HG02610 (cell line): ENCODE measurements around the gene PCDHA6.
"Not testable (repeated sequence)": the region's sequence is repeated elsewhere in the genome, so short reads cannot be mapped to it uniquely, and the experiment has no call there.

Experiments
- ATAC-seq: cut with Tn5 transposase; IDR thresholded peaks from one replicate; pipeline ENCODE4 v1.9.1; 2021; ENCODE audit warnings: mild to moderate bottlenecking, moderate library complexity; ENCODE audit not compliant: unreplicated experiment

The PCDHA6 gene

DNA sequence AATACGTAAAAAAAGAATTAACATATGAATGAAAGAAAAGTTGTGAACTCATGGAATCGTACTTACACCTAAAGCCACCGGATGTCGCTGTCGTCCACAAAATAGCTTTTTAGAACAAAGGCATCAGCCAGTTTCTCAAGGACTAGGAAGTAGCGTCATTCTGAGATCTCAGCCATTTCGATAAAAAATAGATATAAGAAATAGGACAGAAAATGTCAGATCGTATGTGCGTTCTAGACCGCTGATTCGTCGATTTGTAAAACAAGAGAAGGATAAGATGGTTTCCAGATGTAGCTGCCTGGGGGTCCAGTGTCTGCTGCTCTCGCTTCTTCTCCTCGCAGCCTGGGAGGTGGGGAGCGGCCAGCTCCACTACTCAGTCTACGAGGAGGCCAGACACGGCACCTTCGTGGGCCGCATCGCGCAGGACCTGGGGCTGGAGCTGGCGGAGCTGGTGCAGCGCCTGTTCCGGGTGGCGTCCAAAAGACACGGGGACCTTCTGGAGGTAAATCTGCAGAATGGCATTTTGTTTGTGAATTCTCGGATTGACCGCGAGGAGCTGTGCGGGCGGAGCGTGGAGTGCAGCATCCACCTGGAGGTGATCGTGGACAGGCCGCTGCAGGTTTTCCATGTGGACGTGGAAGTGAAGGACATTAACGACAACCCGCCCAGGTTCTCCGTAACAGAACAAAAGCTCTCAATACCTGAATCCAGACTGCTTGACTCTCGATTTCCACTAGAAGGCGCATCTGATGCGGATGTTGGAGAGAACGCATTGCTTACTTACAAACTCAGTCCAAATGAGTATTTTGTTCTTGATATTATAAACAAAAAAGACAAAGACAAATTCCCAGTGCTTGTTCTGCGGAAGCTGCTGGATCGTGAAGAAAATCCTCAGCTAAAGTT is 28.3 kb downstream of the PCDHA6 start, which contains the start of gene PCDHA10:
Gene PCDHA10, plus strand, starts transcription at position 126 of the 903 bp plus-strand sequence. Its CDS starts 152 bp downstream, at position 278.
- no peak for ATAC-seq

DNA sequence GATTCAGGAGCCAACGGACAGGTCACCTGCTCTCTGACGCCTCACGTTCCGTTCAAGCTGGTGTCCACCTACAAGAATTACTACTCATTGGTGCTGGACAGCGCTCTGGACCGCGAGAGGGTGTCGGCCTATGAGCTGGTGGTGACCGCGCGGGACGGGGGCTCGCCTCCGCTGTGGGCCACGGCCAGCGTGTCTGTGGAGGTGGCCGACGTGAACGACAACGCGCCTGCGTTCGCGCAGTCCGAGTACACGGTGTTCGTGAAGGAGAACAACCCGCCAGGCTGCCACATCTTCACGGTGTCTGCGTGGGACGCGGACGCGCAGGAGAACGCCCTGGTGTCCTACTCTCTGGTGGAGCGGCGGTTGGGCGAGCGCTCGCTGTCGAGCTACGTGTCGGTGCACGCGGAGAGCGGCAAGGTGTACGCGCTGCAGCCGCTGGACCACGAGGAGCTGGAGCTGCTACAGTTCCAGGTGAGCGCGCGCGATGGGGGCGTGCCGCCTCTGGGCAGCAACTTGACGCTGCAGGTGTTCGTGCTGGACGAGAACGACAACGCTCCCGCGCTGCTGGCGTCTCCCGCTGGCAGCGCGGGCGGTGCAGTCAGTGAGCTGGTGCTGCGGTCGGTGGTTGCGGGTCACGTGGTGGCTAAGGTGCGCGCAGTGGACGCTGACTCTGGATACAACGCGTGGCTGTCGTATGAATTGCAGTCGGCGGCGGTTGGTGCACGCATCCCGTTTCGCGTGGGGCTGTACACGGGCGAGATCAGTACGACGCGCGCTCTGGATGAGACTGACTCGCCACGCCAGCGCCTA is 29.6 kb downstream of the PCDHA6 start:
- no peak for ATAC-seq

DNA sequence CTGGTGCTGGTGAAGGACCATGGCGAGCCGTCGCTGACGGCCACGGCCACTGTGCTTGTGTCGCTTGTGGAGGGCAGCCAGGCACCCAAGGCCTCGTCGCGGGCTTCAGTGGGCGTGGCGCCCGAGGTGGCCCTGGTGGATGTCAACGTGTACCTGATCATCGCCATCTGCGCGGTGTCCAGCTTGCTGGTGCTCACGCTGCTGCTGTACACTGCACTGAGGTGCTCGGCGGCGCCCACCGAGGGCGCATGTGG is 30.2 kb downstream of the PCDHA6 start:
- no peak for ATAC-seq

DNA sequence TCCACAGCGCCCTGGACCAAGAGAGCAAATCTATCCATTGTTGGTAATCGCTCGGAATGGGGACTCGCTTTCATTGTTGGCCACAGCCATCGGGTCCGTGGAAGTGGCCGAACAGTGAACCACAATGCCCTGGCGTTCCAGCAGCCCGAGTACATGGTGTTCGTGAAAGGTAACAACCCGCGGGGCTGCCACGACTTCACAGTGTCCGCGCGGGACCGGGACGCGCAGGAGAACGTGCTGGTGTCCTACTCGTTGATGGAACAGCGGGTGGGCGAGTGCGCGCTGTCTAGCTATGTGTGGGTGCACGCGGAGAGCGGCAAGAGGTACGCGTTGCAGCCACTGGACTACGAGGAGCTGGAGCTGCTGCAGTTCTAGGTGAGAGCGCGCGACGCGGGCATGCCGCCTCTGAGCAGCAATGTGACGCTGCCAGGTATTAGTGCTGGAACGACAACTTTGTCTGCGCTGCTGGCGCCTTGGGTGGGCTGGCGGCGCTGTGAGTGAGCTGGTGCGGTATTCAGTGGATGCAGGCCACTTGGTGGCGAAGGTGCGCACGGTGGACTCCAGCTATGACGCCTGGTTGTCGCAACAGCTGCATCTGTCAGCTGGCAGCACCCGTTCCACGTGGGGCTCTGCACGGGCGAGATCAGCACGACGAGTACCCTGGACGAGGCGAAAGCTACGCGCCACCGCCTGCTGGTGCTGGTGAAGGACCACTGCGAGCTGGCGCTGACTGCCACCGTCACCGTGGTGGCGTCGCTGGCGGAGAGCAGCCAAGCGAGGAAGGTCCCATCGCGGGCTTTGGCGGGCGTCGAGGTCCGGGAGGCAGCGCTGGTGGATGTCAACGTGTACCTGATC is 34.9 kb downstream of the PCDHA6 start:
- ATAC-seq: no peak

DNA sequence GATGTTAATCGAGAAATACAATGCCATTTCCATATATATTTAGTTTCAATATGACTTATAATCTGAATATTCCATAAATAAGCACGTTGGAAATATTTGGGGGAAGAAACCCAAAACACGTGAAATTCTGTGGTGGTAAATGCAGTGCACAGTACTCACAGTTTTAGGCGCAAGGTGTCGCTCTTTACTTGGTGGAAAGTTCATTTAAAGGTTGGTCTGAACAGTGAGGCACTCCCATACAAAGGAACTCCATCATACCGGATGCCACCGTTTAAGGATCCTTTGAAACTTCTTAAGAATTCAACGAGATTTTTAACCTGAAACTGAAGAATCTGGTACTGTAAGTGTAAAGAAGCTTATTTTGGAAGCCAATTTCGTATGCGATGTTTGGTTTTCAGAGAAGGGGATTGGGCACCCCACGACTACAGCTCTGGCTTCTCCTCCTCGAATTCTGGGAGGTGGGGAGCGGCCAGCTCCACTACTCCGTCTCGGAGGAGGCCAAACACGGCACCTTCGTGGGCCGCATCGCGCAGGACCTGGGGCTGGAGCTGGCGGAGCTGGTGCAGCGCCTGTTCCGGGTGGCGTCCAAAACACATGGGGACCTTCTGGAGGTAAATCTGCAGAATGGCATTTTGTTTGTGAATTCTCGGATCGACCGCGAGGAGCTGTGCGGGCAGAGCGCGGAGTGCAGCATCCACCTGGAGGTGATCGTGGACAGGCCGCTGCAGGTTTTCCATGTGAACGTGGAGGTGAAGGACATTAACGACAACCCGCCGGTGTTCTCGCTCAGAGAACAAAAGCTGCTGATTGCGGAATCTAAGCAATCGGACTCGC is 41.2 kb downstream of the PCDHA6 start, which contains the start of gene PCDHA11:
Gene PCDHA11, plus strand, starts transcription at position 237 of the 834 bp plus-strand sequence. Its CDS starts 147 bp downstream, at position 384.
- no peak for ATAC-seq

DNA sequence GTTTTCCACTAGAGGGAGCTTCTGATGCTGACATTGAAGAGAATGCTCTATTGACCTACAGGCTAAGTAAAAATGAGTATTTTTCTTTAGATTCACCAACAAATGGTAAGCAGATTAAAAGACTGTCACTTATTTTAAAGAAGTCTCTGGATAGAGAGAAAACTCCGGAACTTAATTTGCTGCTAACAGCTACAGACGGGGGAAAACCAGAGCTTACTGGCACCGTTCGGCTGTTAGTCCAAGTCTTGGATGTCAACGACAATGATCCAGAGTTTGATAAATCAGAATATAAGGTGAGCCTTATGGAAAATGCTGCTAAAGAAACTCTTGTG is 41.8 kb downstream of the PCDHA6 start:
- no peak for ATAC-seq

DNA sequence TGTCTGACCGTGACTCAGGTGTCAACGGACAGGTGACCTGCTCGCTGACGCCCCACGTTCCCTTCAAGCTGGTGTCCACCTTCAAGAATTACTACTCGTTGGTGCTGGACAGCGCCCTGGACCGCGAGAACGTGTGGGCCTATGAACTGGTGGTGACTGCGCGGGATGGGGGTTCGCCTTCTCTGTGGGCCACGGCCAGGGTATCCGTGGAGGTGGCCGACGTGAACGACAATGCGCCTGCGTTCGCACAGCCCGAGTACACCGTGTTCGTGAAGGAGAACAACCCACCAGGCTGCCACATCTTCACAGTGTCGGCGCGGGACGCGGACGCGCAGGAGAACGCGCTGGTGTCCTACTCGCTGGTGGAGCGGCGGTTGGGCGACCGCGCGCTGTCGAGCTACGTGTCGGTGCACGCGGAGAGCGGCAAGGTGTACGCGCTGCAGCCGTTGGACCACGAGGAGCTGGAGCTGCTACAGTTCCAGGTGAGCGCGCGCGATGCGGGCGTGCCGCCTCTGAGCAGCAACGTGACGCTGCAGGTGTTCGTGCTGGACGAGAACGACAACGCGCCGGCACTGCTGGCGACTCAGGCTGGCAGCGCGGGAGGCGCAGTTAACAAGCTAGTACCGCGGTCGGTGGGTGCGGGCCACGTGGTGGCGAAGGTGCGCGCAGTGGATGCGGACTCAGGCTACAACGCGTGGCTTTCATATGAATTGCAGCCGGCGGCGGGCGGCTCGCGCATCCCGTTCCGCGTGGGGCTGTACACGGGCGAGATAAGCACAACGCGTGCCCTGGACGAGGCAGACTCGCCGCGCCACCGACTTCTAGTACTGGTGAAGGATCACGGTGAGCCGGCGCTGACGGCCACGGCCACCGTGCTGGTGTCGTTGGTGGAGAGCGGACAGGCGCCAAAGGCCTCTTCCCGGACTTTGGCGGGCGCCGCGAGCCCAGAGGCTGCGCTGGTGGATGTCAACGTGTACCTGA is 42.8 kb downstream of the PCDHA6 start:
- no peak for ATAC-seq

DNA sequence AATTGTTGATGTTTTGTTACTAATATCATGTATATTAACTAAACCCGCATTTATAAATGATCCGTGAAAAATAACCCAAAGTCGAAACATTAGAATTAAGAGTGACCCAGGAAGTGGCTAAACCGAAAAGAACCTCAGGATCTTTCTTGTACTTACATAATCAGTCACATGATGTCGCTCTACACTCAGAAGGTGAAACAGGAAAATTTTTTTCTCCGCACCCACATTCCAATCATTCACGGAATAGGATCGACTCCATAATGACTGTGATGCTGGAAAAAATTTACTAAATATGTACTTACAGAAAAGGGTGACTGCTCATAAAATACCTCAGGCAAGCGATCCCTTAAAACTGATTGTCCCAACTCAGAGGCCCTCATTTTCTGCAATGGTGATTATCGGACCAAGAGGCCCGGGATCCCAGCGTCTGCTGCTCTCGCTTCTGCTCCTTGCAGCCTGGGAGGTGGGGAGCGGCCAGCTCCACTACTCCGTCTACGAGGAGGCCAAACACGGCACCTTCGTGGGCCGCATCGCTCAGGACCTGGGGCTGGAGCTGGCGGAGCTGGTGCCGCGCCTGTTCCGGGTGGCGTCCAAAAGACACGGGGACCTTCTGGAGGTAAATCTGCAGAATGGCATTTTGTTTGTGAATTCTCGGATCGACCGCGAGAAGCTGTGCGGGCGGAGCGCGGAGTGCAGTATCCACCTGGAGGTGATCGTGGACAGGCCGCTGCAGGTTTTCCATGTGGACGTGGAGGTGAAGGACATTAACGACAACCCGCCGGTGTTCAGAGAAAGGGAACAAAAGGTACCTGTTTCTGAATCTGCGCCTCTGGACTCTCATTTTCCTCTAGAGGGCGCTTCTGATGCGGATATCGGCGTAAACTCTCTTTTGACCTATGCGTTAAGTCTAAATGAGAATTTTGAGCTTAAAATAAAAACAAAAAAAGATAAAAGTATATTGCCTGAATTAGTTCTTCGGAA is 47.6 kb downstream of the PCDHA6 start, which contains the start of gene PCDHA12:
Gene PCDHA12, plus strand, starts transcription at position 224 of the 981 bp plus-strand sequence. Its CDS starts 165 bp downstream, at position 389.
- no peak for ATAC-seq

DNA sequence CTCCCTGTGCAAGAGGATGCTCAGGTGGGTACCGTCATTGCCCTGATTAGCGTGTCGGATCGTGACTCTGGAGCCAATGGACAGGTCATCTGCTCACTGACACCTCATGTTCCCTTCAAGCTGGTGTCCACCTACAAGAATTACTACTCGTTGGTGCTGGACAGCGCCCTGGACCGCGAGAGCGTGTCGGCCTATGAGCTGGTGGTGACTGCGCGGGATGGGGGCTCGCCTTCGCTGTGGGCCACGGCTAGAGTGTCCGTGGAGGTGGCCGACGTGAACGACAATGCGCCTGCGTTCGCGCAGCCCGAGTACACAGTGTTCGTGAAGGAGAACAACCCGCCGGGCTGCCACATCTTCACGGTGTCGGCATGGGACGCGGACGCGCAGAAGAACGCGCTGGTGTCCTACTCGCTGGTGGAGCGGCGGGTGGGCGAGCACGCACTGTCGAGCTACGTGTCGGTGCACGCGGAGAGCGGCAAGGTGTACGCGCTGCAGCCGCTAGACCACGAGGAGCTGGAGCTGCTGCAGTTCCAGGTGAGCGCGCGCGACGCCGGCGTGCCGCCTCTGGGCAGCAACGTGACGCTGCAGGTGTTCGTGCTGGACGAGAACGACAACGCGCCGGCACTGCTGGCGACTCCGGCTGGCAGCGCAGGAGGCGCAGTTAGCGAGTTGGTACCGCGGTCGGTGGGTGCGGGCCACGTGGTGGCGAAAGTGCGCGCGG is 48.9 kb downstream of the PCDHA6 start:
- not testable (repeated sequence) for ATAC-seq

DNA sequence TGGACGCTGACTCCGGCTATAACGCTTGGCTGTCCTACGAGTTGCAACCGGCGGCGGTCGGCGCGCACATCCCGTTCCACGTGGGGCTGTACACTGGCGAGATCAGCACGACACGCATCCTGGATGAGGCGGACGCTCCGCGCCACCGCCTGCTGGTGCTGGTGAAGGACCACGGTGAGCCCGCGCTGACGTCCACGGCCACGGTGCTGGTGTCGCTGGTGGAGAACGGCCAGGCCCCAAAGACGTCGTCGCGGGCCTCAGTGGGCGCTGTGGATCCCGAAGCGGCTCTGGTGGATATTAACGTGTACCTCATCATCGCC is 49.5 kb downstream of the PCDHA6 start:
- ATAC-seq: no peak
